Measurements from ENCODE around the gene LPP. TPM values are rescaled to one million over a fixed set of nuclear protein-coding genes. Genes with fewer than 3 reads are reported as not detected.

LPP gene
- total RNA-seq, 1 donor from 2014 or later, result 97.4 TPM

DNA sequence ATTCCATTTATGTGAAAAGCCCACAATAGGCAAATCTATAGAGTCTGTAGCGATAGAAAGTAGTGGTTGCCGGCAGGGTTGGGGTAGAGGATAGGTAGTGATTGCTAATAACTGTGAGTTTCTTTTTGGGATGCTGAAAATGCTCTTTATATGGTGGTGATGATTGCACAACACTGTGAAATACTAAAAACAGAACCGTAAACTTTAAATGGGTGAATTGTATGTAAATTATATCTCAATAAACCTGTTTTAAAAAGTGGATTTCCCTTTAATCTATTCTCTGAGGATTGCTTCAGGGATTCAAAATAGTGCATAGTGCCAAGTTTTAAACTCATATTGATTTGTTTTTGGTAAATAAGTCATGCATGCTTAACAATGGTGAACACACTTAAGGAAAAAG, 140.2 kb downstream of the LPP start:
- TF ChIP-seq, protein P1, sequence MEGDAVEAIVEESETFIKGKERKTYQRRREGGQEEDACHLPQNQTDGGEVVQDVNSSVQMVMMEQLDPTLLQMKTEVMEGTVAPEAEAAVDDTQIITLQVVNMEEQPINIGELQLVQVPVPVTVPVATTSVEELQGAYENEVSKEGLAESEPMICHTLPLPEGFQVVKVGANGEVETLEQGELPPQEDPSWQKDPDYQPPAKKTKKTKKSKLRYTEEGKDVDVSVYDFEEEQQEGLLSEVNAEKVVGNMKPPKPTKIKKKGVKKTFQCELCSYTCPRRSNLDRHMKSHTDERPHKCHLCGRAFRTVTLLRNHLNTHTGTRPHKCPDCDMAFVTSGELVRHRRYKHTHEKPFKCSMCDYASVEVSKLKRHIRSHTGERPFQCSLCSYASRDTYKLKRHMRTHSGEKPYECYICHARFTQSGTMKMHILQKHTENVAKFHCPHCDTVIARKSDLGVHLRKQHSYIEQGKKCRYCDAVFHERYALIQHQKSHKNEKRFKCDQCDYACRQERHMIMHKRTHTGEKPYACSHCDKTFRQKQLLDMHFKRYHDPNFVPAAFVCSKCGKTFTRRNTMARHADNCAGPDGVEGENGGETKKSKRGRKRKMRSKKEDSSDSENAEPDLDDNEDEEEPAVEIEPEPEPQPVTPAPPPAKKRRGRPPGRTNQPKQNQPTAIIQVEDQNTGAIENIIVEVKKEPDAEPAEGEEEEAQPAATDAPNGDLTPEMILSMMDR (IDR thresholded peaks at IDR 0.05; ENCODE audit: borderline replicate concordance), result no peak
- DNase-seq, result no peak
- Histone ChIP-seq H3K4me3 (no peak overlapping the region), H3K27ac (replicated peaks) (peak overlapping the region; percentile 86), H3K36me3 (no peaks in the 10 kb centered on the region), H3K9me3 (replicated peaks) (no peaks in the 10 kb centered on the region), H3K27me3 (ENCODE audit: low read depth) (no peaks in the 10 kb centered on the region), H3K4me1 (peaks cover 83% of the 10 kb centered on the region)
- intact Hi-C loops (cut with micrococcal nuclease), result no loop called here

DNA sequence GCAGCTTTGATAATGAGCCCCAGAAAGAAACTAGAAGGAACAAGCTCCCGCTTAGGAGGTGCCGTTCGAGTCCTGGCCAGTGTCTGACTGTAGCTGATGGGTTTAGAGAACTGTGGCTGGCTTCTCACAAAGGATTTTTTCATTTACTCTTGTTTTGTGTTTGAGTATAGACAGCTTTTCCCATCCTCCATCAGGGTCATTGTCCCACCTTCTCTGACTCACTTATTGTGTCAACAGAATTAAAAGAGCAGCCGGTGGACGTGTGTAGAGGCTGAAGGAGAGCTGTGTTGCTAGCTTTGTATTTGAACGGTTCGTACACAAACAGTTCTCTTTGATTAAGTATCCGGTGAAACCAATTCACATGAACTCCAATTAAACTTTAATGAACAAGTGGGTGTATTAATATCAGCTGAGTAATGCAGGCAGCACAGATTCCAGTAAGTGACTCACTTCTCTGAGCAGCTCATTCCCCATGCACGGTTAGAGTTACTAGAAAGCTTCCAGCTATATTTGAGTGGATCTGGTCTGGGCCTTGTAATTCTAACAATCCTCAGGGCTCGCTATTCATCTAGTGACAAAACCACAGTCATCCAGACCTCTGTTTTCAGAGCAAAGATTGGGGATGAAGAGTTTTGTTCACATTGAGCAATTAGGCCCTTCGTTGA, 141.0 kb downstream of the LPP start:
- H3K27ac ChIP-seq (replicated peaks), result peak overlapping the region; percentile 86
- no peak overlapping the region for H3K4me3 ChIP-seq
- no peak for DNase-seq

DNA sequence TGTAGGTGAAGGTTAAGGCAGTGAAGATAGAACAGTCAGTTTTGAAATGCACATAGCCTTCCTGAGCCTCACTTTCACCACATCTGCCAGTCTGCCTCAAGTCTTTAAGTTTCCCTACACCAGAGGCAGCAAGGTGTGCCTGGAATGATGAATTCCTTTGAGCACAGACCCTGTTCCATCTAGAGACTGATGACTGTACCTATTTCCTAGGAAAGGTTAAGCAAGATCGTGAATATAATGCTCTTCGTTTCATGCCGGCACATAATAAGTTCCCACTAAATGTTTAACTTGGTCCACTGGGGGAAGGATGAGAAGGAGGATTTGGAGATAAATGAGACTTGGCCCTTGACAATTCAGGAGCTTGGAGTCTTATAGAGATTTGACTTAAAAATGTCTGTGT, 141.9 kb downstream of the LPP start:
- Histone ChIP-seq H3K4me1 (peaks cover 85% of the 10 kb centered on the region), H3K36me3 (no peaks in the 10 kb centered on the region), H3K27ac (replicated peaks) (peak overlapping the region; percentile 86), H3K4me3 (no peak overlapping the region), H3K27me3 (ENCODE audit: low read depth) (no peaks in the 10 kb centered on the region), H3K9me3 (replicated peaks) (no peaks in the 10 kb centered on the region)
- TF ChIP-seq, protein P1 (IDR thresholded peaks at IDR 0.05; ENCODE audit: borderline replicate concordance), result no peak
- no peak for DNase-seq
- intact Hi-C loops (cut with micrococcal nuclease), result no loop called here

More for the DNA sequence above, 141.0 kb downstream of the LPP start:
- Histone ChIP-seq H3K36me3 (no peaks in the 10 kb centered on the region), H3K4me1 (peaks cover 85% of the 10 kb centered on the region), H3K27me3 (ENCODE audit: low read depth) (no peaks in the 10 kb centered on the region), H3K9me3 (replicated peaks) (no peaks in the 10 kb centered on the region)
- TF ChIP-seq, protein P1 (IDR thresholded peaks at IDR 0.05; ENCODE audit: borderline replicate concordance), result no peak
- intact Hi-C loops (cut with micrococcal nuclease), result no loop called here

DNA sequence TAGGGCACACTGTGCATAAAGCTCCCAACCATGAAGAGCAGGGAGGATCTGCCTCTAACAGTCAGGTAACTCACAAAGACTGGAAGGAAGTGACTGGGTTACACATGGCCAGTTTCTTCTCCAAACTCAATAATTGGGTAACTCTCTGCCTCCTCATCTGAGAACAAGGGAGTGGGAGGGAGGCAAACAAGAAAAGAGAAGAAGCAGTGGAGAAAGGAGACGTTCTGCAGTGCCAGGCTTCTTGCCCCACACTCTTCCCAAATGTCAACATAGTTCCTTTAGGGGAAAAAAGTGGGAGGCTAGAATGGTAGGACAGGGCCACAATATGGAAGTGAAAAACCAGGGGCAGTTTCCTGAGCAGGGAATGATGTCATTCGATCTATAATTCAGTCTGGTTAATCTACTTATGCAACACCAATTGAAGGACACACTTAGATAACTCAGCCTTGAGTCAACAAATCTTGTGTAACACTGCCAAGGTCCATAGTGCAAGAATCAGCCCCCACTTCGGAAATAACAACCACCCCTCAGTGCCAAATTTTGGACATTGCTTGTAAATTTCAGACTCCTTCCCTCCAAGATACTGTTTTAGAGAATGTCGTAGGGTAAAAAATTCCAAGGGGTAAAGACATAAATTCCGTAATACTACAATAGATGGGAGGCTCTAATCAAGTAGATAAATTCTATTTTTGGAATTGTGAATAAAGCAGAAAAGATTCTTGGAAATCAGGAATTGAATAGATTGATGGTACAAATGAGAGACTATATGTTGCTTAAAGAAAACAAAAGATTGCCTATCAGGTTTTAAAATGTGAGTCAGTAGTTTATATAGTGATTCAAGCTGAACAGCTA, 143.0 kb downstream of the LPP start:
- Histone ChIP-seq H3K4me3 (no peak overlapping the region), H3K36me3 (no peaks in the 10 kb centered on the region), H3K9me3 (replicated peaks) (no peaks in the 10 kb centered on the region), H3K27me3 (ENCODE audit: low read depth) (no peaks in the 10 kb centered on the region), H3K27ac (replicated peaks) (peak overlapping the region; percentile 86), H3K4me1 (peaks cover 86% of the 10 kb centered on the region)
- intact Hi-C loops (cut with micrococcal nuclease), result no loop called here
- TF ChIP-seq, protein P1 (IDR thresholded peaks at IDR 0.05; ENCODE audit: borderline replicate concordance), result no peak
- DNase-seq, result no peak

DNA sequence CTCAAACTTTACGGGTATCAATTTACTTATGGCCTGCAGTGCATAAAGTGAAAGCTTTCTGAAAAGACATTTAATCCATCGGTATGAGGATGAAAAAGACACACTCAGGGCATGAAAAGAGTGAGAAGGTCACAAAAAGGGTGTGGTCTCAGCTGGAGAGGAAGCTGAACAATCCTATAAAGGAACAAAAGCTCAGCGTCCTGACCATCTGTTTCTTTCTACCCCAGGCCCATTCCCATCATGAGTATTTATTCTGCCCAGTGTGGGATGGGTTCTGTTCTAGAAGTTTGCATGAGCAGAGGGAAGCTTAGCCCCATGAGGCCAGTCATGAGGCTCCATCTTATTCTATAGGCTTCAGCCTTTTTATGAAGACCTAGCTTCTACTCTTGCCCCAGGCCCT, 144.6 kb downstream of the LPP start:
- Histone ChIP-seq H3K4me3 (no peak overlapping the region), H3K4me1 (peaks cover 95% of the 10 kb centered on the region), H3K27me3 (ENCODE audit: low read depth) (no peaks in the 10 kb centered on the region), H3K36me3 (no peaks in the 10 kb centered on the region), H3K9me3 (replicated peaks) (no peaks in the 10 kb centered on the region), H3K27ac (replicated peaks) (no peak overlapping the region)
- intact Hi-C loops (cut with micrococcal nuclease), result no loop called here
- TF ChIP-seq, protein P1 (IDR thresholded peaks at IDR 0.05; ENCODE audit: borderline replicate concordance), result no peak
- no peak for DNase-seq
